ENCODE results near the gene TRPM2.

DNA sequence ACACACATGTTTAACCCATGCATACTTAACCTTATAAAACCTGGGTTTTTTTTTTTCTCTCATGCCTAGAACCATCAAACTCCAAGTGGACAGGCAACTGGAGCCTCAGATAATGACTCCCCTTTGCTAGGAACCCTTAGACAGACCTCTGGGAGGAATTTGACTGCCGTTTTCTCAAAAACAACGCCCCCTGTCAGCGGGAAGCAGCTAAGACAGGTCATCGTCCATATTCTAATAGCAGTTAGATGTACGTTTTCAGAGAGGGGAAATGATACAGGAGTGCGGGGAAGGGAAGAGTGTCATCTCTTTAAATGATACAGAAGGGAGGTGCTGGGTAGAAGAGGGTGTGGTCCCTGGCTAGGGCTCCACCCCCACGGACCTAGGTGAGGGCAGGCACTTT lies 136.5 kb downstream of the TRPM2 start:
- TF ChIP-seq CTCF (IDR thresholded peaks at IDR 0.05) (no peak), POLR2A (IDR thresholded peaks at IDR 0.05) (no peak)
